GM23338 (cell line): ENCODE results near the gene LGALS3. TPM values are rescaled to one million over a fixed set of nuclear protein-coding genes. Genes with fewer than 3 reads are reported as not detected.

Experiments
- ATAC-seq: fragments of 200-7000 bp; cut with Tn5 transposase; 3 replicates; pipeline ENCODE4 v1.9.1; 2020
- DNase-seq: peaks from one replicate; pipeline ENCODE4 v3.0.0-alpha.2; 2015; ENCODE audit warnings: low spot score
- H2AFZ ChIP-seq: fragments of 200-600 bp; sonication (generic); 2 replicates; pipeline ENCODE4 v1.8.0; 2016; ENCODE audit warnings: antibody characterized with exemption, mild to moderate bottlenecking, moderate library complexity
- H3F3A ChIP-seq: fragments of 200-600 bp; sonication (generic); replicated peaks from 2 replicates; pipeline ENCODE4 v1.8.0; 2017; ENCODE audit warnings: antibody characterized with exemption, mixed run types, low read depth
- H3K27ac ChIP-seq: fragments of 200-600 bp; sonication (generic); 2 replicates; pipeline ENCODE4 v1.6.1; 2016; ENCODE audit warnings: low read depth
- H3K27me3 ChIP-seq: fragments of 200-600 bp; sonication (generic); 2 replicates; pipeline ENCODE4 v1.8.0; 2016; ENCODE audit warnings: mild to moderate bottlenecking, mixed run types, moderate library complexity; ENCODE audit not compliant: insufficient read depth
- H3K36me3 ChIP-seq: fragments of 200-600 bp; sonication (generic); 2 replicates; pipeline ENCODE4 v1.8.0; 2016; ENCODE audit warnings: mild to moderate bottlenecking; ENCODE audit not compliant: insufficient read depth
- H3K4me1 ChIP-seq: fragments of 200-600 bp; sonication (generic); 2 replicates; pipeline ENCODE4 v1.8.0; 2016; ENCODE audit warnings: mild to moderate bottlenecking, moderate library complexity; ENCODE audit not compliant: insufficient read depth
- H3K4me2 ChIP-seq: fragments of 200-600 bp; sonication (generic); 2 replicates; pipeline ENCODE4 v1.7.1; 2017; ENCODE audit warnings: mixed run types
- H3K4me3 ChIP-seq: fragments of 200-600 bp; sonication (generic); 2 replicates; pipeline ENCODE4 v1.6.1; 2016; ENCODE audit warnings: mixed run types
- H3K79me2 ChIP-seq: fragments of 200-600 bp; sonication (generic); replicated peaks from 2 replicates; pipeline ENCODE4 v1.8.0; 2017; ENCODE audit warnings: mild to moderate bottlenecking; ENCODE audit not compliant: insufficient read depth
- H3K9me2 ChIP-seq: fragments of 200-600 bp; sonication (generic); 2 replicates; pipeline ENCODE4 v1.8.0; 2017; ENCODE audit not compliant: insufficient read depth
- H4K20me1 ChIP-seq: fragments of 200-600 bp; sonication (generic); replicated peaks from 2 replicates; pipeline ENCODE4 v1.8.0; 2017; ENCODE audit warnings: mild to moderate bottlenecking; ENCODE audit not compliant: insufficient read depth
- H3K27ac Mint-ChIP-seq: 2 replicates; pipeline ENCODE4 v1.8.0; 2020; ENCODE audit warnings: inconsistent platforms, mild to moderate bottlenecking, moderate library complexity, mixed read lengths
- H3K27me3 Mint-ChIP-seq: 3 replicates; pipeline ENCODE4 v1.8.0; 2022; ENCODE audit warnings: low read depth, mild to moderate bottlenecking, moderate library complexity, mixed read lengths, inconsistent platforms; ENCODE audit not compliant: insufficient read depth, poor library complexity
- H3K36me3 Mint-ChIP-seq: 3 replicates; pipeline ENCODE4 v1.8.0; 2021; ENCODE audit warnings: low read depth, mild to moderate bottlenecking, inconsistent platforms, moderate library complexity, mixed read lengths
- H3K4me1 Mint-ChIP-seq: 3 replicates; pipeline ENCODE4 v1.8.0; 2020; ENCODE audit warnings: mild to moderate bottlenecking, inconsistent platforms, mixed read lengths
- H3K4me3 Mint-ChIP-seq: 3 replicates; pipeline ENCODE4 v1.8.0; 2021; ENCODE audit warnings: moderate library complexity, mild to moderate bottlenecking, inconsistent platforms, mixed read lengths
- H3K9me3 Mint-ChIP-seq: 3 replicates; pipeline ENCODE4 v1.8.0; 2020; ENCODE audit warnings: moderate library complexity, mild to moderate bottlenecking, inconsistent platforms, mixed read lengths
- CREB1 ChIP-seq: fragments of 250-450 bp; sonication (Bioruptor Pico); IDR thresholded peaks from 2 replicates; pipeline ENCODE4 v1.5.0; 2020; ENCODE audit warnings: low read depth, mild to moderate bottlenecking, moderate library complexity
- NANOG ChIP-seq: IDR thresholded peaks from 2 replicates; pipeline ENCODE4 v1.6.1; 2016; ENCODE audit warnings: antibody characterized with exemption, borderline replicate concordance
- POLR2AphosphoS5 ChIP-seq: IDR thresholded peaks from 2 replicates; pipeline ENCODE4 v1.6.1; 2016; ENCODE audit warnings: antibody characterized with exemption, low read depth
- polyA plus RNA-seq: library from polyadenylated mRNA; unstranded; fragments of >200 nt; fragmentation: Nextera tagmentation; extraction: Ambion mirVana; gene quantifications from 2 replicates; pipeline ENCODE4 v1.2.1, GENCODE V29; 2016
- total RNA-seq: library from RNA; depleted of rRNA; stranded (reverse); fragments of >200 nt; shearing (Covaris generic); gene quantifications from 2 replicates; pipeline ENCODE4 v1.2.3, GENCODE V29; 2014
- TF ChIP-seq, protein P1 (sequence below), 2 experiments: fragments of 200-600 bp in 1 of 2; sonication (generic) in 1 of 2; conservative IDR thresholded peaks; 2 replicates each; pipeline versions ENCODE4 v1.5.1 to v1.6.1; 2016 to 2017; ENCODE audit warnings: antibody characterized with exemption in 2 of 2, low read depth in 2 of 2, mild to moderate bottlenecking in 2 of 2, moderate library complexity in 1 of 2
- TF ChIP-seq, protein P2 (sequence below): fragments of 250-450 bp; sonication (Bioruptor Pico); IDR thresholded peaks from 2 replicates; pipeline ENCODE4 v1.5.0; 2020; ENCODE audit warnings: mild to moderate bottlenecking, moderate library complexity
- TF ChIP-seq, protein P3 (sequence below): IDR thresholded peaks from one replicate; pipeline ENCODE4 v1.6.1; 2018; ENCODE audit warnings: antibody characterized with exemption; ENCODE audit not compliant: unreplicated experiment

LGALS3 gene
- total and polyA plus RNA-seq, 2 experiments from 2014 or later: 7.2 to 10.9 TPM

DNA sequence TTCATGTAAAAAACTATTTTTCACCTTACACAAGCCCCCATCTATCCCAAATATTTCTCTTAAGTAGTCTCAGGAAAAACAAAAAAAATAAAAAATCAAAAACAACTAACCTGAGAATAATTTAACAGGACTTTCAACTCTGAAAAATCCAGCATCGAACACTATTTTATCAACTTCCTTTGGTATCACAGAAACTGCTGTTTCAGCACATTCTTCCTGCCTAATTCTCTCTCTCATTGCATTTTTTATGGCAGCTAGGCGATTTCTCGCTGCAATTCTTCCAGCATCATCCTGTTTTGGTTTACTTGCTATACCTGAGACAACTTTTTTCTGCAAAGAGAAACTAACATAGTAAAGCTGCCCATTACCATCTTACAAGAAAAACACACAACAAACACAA is 29.4 kb downstream of the LGALS3 start:
- H3K36me3 ChIP-seq: peaks cover 74% of the 10 kb centered on the region
- H3K27me3 ChIP-seq: no peaks in the 10 kb centered on the region
- no peaks in the 10 kb centered on the region for H3K4me1 Mint-ChIP-seq
- H3K79me2 ChIP-seq: no peaks in the 10 kb centered on the region
- no peak overlapping the region for H3K4me2 ChIP-seq
- TF ChIP-seq, protein P1, sequence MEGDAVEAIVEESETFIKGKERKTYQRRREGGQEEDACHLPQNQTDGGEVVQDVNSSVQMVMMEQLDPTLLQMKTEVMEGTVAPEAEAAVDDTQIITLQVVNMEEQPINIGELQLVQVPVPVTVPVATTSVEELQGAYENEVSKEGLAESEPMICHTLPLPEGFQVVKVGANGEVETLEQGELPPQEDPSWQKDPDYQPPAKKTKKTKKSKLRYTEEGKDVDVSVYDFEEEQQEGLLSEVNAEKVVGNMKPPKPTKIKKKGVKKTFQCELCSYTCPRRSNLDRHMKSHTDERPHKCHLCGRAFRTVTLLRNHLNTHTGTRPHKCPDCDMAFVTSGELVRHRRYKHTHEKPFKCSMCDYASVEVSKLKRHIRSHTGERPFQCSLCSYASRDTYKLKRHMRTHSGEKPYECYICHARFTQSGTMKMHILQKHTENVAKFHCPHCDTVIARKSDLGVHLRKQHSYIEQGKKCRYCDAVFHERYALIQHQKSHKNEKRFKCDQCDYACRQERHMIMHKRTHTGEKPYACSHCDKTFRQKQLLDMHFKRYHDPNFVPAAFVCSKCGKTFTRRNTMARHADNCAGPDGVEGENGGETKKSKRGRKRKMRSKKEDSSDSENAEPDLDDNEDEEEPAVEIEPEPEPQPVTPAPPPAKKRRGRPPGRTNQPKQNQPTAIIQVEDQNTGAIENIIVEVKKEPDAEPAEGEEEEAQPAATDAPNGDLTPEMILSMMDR (conservative IDR thresholded peaks at IDR 0.05; ENCODE audit: low read depth in 2 of 2): no peak
- no peak for TF ChIP-seq POLR2AphosphoS5
- peaks cover 79% of the 10 kb centered on the region for H3K36me3 Mint-ChIP-seq
- no peak overlapping the region for H2AFZ ChIP-seq
- no peak overlapping the region for H3K27ac Mint-ChIP-seq
- no peak overlapping the region for H3K4me3 Mint-ChIP-seq
- H3K9me3 Mint-ChIP-seq: no peaks in the 10 kb centered on the region
- no peaks in the 10 kb centered on the region for H3K9me2 ChIP-seq
- ATAC-seq: no peak
- no peak for DNase-seq
- H3K27me3 Mint-ChIP-seq: no peaks in the 10 kb centered on the region
- H3K4me3 ChIP-seq: no peak overlapping the region
- H3K27ac ChIP-seq: no peak overlapping the region
- H4K20me1 ChIP-seq: no peaks in the 10 kb centered on the region
- no peaks in the 10 kb centered on the region for H3K4me1 ChIP-seq
- H3F3A ChIP-seq: no peaks in the 10 kb centered on the region; the same call in 1 of the 2 replicates

DNA sequence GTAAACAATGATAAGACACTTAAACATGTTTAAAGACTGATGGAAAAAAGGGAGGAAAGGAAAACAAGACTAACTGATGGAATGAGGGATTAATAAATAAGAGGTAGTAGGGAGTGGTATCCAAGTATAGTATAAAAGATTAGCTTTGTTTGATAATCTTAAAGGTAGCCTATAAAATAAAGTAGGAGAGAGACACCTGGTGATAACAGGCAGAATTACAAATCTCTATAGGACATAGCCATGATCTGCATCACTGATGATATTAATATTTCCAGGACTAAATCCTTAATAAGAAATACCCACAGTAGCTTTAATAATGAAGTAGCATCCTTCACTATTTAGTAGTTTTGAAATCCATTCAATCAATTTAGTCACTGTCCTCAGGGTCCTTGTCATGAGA is 31.9 kb downstream of the LGALS3 start:
- Histone ChIP-seq H3F3A (no peaks in the 10 kb centered on the region; the same call in 1 of the 2 replicates), H3K4me2 (no peak overlapping the region), H3K27me3 (no peaks in the 10 kb centered on the region), H3K79me2 (no peaks in the 10 kb centered on the region), H3K27ac (no peak overlapping the region), H3K4me1 (no peaks in the 10 kb centered on the region), H2AFZ (no peak overlapping the region), H4K20me1 (no peaks in the 10 kb centered on the region; the same call in 1 of the 2 replicates), H3K9me2 (no peaks in the 10 kb centered on the region), H3K4me3 (no peak overlapping the region), H3K36me3 (peaks cover 69% of the 10 kb centered on the region)
- Mint-ChIP-seq H3K9me3 (no peaks in the 10 kb centered on the region), H3K27me3 (no peaks in the 10 kb centered on the region), H3K4me1 (no peaks in the 10 kb centered on the region), H3K36me3 (peaks cover 78% of the 10 kb centered on the region), H3K4me3 (no peak overlapping the region), H3K27ac (no peak overlapping the region)
- ATAC-seq (no peak), DNase-seq (no peak)
- TF ChIP-seq NANOG (no peak), CREB1 (CRISPR knock-in tag) (no peak)
- TF ChIP-seq, protein P2, sequence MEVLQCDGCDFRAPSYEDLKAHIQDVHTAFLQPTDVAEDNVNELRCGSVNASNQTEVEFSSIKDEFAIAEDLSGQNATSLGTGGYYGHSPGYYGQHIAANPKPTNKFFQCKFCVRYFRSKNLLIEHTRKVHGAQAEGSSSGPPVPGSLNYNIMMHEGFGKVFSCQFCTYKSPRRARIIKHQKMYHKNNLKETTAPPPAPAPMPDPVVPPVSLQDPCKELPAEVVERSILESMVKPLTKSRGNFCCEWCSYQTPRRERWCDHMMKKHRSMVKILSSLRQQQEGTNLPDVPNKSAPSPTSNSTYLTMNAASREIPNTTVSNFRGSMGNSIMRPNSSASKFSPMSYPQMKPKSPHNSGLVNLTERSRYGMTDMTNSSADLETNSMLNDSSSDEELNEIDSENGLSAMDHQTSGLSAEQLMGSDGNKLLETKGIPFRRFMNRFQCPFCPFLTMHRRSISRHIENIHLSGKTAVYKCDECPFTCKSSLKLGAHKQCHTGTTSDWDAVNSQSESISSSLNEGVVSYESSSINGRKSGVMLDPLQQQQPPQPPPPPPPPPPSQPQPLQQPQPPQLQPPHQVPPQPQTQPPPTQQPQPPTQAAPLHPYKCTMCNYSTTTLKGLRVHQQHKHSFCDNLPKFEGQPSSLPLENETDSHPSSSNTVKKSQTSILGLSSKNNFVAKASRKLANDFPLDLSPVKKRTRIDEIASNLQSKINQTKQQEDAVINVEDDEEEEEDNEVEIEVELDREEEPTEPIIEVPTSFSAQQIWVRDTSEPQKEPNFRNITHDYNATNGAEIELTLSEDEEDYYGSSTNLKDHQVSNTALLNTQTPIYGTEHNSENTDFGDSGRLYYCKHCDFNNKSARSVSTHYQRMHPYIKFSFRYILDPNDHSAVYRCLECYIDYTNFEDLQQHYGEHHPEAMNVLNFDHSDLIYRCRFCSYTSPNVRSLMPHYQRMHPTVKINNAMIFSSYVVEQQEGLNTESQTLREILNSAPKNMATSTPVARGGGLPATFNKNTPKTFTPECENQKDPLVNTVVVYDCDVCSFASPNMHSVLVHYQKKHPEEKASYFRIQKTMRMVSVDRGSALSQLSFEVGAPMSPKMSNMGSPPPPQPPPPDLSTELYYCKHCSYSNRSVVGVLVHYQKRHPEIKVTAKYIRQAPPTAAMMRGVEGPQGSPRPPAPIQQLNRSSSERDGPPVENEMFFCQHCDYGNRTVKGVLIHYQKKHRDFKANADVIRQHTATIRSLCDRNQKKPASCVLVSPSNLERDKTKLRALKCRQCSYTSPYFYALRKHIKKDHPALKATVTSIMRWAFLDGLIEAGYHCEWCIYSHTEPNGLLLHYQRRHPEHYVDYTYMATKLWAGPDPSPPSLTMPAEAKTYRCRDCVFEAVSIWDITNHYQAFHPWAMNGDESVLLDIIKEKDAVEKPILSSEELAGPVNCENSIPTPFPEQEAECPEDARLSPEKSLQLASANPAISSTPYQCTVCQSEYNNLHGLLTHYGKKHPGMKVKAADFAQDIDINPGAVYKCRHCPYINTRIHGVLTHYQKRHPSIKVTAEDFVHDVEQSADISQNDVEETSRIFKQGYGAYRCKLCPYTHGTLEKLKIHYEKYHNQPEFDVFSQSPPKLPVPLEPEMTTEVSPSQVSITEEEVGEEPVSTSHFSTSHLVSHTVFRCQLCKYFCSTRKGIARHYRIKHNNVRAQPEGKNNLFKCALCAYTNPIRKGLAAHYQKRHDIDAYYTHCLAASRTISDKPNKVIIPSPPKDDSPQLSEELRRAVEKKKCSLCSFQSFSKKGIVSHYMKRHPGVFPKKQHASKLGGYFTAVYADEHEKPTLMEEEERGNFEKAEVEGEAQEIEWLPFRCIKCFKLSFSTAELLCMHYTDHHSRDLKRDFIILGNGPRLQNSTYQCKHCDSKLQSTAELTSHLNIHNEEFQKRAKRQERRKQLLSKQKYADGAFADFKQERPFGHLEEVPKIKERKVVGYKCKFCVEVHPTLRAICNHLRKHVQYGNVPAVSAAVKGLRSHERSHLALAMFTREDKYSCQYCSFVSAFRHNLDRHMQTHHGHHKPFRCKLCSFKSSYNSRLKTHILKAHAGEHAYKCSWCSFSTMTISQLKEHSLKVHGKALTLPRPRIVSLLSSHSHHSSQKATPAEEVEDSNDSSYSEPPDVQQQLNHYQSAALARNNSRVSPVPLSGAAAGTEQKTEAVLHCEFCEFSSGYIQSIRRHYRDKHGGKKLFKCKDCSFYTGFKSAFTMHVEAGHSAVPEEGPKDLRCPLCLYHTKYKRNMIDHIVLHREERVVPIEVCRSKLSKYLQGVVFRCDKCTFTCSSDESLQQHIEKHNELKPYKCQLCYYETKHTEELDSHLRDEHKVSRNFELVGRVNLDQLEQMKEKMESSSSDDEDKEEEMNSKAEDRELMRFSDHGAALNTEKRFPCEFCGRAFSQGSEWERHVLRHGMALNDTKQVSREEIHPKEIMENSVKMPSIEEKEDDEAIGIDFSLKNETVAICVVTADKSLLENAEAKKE: no peak
- TF ChIP-seq, protein P3, sequence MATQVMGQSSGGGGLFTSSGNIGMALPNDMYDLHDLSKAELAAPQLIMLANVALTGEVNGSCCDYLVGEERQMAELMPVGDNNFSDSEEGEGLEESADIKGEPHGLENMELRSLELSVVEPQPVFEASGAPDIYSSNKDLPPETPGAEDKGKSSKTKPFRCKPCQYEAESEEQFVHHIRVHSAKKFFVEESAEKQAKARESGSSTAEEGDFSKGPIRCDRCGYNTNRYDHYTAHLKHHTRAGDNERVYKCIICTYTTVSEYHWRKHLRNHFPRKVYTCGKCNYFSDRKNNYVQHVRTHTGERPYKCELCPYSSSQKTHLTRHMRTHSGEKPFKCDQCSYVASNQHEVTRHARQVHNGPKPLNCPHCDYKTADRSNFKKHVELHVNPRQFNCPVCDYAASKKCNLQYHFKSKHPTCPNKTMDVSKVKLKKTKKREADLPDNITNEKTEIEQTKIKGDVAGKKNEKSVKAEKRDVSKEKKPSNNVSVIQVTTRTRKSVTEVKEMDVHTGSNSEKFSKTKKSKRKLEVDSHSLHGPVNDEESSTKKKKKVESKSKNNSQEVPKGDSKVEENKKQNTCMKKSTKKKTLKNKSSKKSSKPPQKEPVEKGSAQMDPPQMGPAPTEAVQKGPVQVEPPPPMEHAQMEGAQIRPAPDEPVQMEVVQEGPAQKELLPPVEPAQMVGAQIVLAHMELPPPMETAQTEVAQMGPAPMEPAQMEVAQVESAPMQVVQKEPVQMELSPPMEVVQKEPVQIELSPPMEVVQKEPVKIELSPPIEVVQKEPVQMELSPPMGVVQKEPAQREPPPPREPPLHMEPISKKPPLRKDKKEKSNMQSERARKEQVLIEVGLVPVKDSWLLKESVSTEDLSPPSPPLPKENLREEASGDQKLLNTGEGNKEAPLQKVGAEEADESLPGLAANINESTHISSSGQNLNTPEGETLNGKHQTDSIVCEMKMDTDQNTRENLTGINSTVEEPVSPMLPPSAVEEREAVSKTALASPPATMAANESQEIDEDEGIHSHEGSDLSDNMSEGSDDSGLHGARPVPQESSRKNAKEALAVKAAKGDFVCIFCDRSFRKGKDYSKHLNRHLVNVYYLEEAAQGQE: no peak
- TF ChIP-seq, protein P1 (conservative IDR thresholded peaks at IDR 0.05; ENCODE audit: low read depth in 2 of 2): peak in 1 of 2 experiments; percentile 44; a peak in 2 of 4 replicates
